ENCODE data around the gene C20orf173. TPM values are rescaled to one million over a fixed set of nuclear protein-coding genes. Genes with fewer than 3 reads are reported as not detected.

C20orf173 gene
- total and polyA plus RNA-seq, 2 of the 13 experiments (the other 11 are each of a cell fraction or from before 2014, with no cell fraction given), result not detected

- peak; percentile 32; the same call in 1 of the 2 replicates for TF ChIP-seq ZNF710 (CRISPR knock-in tag; IDR thresholded peaks at IDR 0.05; ENCODE audit: borderline replicate concordance)
- TF ChIP-seq, protein P1, sequence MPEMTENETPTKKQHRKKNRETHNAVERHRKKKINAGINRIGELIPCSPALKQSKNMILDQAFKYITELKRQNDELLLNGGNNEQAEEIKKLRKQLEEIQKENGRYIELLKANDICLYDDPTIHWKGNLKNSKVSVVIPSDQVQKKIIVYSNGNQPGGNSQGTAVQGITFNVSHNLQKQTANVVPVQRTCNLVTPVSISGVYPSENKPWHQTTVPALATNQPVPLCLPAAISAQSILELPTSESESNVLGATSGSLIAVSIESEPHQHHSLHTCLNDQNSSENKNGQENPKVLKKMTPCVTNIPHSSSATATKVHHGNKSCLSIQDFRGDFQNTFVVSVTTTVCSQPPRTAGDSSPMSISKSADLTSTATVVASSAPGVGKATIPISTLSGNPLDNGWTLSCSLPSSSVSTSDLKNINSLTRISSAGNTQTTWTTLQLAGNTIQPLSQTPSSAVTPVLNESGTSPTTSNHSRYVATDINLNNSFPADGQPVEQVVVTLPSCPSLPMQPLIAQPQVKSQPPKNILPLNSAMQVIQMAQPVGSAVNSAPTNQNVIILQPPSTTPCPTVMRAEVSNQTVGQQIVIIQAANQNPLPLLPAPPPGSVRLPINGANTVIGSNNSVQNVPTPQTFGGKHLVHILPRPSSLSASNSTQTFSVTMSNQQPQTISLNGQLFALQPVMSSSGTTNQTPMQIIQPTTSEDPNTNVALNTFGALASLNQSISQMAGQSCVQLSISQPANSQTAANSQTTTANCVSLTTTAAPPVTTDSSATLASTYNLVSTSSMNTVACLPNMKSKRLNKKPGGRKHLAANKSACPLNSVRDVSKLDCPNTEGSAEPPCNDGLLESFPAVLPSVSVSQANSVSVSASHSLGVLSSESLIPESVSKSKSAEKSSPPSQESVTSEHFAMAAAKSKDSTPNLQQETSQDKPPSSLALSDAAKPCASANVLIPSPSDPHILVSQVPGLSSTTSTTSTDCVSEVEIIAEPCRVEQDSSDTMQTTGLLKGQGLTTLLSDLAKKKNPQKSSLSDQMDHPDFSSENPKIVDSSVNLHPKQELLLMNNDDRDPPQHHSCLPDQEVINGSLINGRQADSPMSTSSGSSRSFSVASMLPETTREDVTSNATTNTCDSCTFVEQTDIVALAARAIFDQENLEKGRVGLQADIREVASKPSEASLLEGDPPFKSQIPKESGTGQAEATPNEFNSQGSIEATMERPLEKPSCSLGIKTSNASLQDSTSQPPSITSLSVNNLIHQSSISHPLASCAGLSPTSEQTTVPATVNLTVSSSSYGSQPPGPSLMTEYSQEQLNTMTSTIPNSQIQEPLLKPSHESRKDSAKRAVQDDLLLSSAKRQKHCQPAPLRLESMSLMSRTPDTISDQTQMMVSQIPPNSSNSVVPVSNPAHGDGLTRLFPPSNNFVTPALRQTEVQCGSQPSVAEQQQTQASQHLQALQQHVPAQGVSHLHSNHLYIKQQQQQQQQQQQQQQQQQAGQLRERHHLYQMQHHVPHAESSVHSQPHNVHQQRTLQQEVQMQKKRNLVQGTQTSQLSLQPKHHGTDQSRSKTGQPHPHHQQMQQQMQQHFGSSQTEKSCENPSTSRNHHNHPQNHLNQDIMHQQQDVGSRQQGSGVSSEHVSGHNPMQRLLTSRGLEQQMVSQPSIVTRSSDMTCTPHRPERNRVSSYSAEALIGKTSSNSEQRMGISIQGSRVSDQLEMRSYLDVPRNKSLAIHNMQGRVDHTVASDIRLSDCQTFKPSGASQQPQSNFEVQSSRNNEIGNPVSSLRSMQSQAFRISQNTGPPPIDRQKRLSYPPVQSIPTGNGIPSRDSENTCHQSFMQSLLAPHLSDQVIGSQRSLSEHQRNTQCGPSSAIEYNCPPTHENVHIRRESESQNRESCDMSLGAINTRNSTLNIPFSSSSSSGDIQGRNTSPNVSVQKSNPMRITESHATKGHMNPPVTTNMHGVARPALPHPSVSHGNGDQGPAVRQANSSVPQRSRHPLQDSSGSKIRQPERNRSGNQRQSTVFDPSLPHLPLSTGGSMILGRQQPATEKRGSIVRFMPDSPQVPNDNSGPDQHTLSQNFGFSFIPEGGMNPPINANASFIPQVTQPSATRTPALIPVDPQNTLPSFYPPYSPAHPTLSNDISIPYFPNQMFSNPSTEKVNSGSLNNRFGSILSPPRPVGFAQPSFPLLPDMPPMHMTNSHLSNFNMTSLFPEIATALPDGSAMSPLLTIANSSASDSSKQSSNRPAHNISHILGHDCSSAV (CRISPR knock-in tag; IDR thresholded peaks at IDR 0.05; ENCODE audit: borderline replicate concordance), result peak; percentile 64; the same call in 1 of the 2 replicates
- TF ChIP-seq TOE1 (CRISPR knock-in tag; IDR thresholded peaks at IDR 0.05), result no peak; the same call in 1 of the 2 replicates
- TF ChIP-seq TFAP4 (IDR thresholded peaks at IDR 0.05; ENCODE audit: borderline replicate concordance, low read depth), result peak; percentile 63; the same call in 1 of the 2 replicates
- TF ChIP-seq ZNF816 (CRISPR knock-in tag; IDR thresholded peaks at IDR 0.05; ENCODE audit: borderline replicate concordance), result no peak; the same call in 1 of the 2 replicates
- 0 out of 2 replicates have a peak, but pooled peaks have one; percentile 36 for TF ChIP-seq ATF7 (IDR thresholded peaks at IDR 0.05)
- TF ChIP-seq ATF7 (CRISPR knock-in tag; IDR thresholded peaks at IDR 0.05), result 0 out of 2 replicates have a peak, but pooled peaks have one; percentile 23
- no peak for TF ChIP-seq ZNF24 (IDR thresholded peaks at IDR 0.05)
- TF ChIP-seq PTBP1 (IDR thresholded peaks at IDR 0.05; ENCODE audit: low read depth, low read length, poor library complexity, severe bottlenecking), result peak; percentile 41
- peak; percentile 93 for TF ChIP-seq ZNF138 (CRISPR knock-in tag; IDR thresholded peaks at IDR 0.05; ENCODE audit: low read depth)
- peak; percentile 69 for TF ChIP-seq KMT2A (CRISPR knock-in tag; IDR thresholded peaks at IDR 0.05)
Observed at GRCh38 chr20:35541783-35542662, 12.6 kb upstream of the C20orf173 start, which contains the start of gene ERGIC3 (continued).
